Measurements from ENCODE around the gene SLC38A9.

The SLC38A9 gene

GRCh38 chr5:55599148-55600050 is 112.7 kb downstream of the SLC38A9 start:
- Histone ChIP-seq H3K9me2 (replicated peaks; ENCODE audit: insufficient read depth, low read length) (no peaks in the 10 kb centered on the region), H3K4me1 (ENCODE audit: low read length) (peaks cover 23% of the 10 kb centered on the region), H3K79me2 (ENCODE audit: low read length) (no peaks in the 10 kb centered on the region), H3K36me3 (replicated peaks; ENCODE audit: insufficient read depth, low read length) (no peaks in the 10 kb centered on the region), H3K4me3 (ENCODE audit: low read length) (no peak overlapping the region), H3K27ac (ENCODE audit: low read length) (no peak overlapping the region), H3K9ac (ENCODE audit: low read length) (no peak overlapping the region), H4K20me1 (ENCODE audit: insufficient read depth, low read length) (no peaks in the 10 kb centered on the region), H3K4me2 (ENCODE audit: low read depth, low read length) (no peak overlapping the region), H2AFZ (ENCODE audit: low read length) (no peak overlapping the region), H3F3A (ENCODE audit: insufficient read depth, low read length) (peaks cover 13% of the 10 kb centered on the region; the same call in 1 of the 2 replicates), H3K9me3 (replicated peaks; ENCODE audit: insufficient read depth, low read length) (no peaks in the 10 kb centered on the region), H3K27me3 (replicated peaks; ENCODE audit: insufficient read depth, low read length) (no peaks in the 10 kb centered on the region)
- TF ChIP-seq EZH2 (optimal IDR thresholded peaks at IDR 0.05; ENCODE audit: low read depth, low read length), result no peak
- no peak for DNase-seq

DNA sequence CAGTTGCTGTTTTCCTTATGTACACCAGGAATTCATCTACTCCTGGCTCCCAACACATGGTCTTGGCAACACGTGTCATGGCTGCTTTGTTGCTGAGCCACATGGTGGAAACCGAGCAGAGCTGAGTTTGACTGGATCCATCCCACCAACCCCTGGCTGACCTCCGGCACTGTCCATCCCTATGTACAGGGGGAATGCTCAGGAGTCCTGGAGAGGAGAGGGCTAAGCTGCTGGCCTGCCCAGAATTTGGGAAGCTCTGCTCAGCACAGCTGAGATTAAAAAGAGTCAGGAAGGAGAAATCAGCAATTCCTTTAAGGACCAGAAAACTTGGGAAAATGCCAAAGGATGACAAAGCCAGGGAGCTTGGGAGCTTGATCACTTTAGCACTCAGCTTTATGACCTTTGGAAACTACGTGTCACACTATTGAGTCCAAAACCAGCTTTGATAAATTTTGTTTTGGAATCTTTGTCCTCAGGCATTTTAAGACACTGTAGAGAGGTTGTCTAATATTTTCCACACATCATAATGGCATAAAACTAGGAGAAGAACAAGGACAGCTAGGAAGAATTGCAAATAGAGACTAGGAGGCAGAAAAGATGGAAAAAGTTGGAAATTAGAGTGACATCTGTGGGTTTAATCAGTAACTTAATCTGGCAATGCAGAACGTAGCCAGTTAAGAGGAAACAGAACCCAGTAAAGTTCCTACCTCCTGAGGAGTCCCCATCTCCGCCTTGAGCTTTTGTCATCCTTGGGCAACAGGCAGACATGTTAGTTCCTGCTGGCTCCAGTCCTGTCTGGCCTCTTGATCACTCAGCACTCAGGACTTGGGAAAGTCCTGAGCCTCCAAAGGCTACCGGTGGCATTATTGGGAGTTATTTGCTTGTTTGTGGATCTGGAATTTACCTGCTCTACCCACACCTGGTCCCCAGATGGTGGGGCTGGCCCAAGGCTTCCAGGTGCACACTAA is 114.8 kb downstream of the SLC38A9 start:
- DNase-seq, result no peak
- H3K27ac ChIP-seq (ENCODE audit: low read length), result no peak overlapping the region

DNA sequence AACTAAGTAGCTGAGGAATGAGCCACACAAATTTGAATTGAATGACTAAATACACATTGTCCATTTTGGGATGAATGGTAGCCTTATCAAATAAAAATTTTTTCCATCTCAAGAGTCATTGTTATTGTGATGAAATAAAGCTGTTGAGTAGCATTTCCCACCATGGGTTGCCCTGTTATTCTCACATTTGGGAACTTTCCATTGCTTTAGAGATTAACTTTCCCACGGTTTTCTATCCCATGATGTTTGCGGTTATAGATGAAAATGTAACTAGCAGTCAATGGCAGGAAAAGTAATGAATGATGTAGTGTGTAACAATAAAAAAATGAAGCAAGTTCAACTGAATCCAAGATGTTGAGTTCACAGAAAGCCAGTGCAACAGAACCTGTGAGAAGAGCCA is 117.5 kb downstream of the SLC38A9 start:
- no peak for DNase-seq
- H3K36me3 ChIP-seq (replicated peaks; ENCODE audit: insufficient read depth, low read length), result no peaks in the 10 kb centered on the region
- no peaks in the 10 kb centered on the region for H3K4me1 ChIP-seq (ENCODE audit: low read length)
- H3K4me2 ChIP-seq (ENCODE audit: low read depth, low read length), result no peak overlapping the region
- no peaks in the 10 kb centered on the region for H3K79me2 ChIP-seq (ENCODE audit: low read length)
- H3K9ac ChIP-seq (ENCODE audit: low read length), result no peak overlapping the region
- H3K4me3 ChIP-seq (ENCODE audit: low read length), result no peak overlapping the region
- H3K9me2 ChIP-seq (replicated peaks; ENCODE audit: insufficient read depth, low read length), result no peaks in the 10 kb centered on the region
- TF ChIP-seq CTCF (IDR thresholded peaks at IDR 0.05; ENCODE audit: low read length), result no peak
- TF ChIP-seq EZH2 (optimal IDR thresholded peaks at IDR 0.05; ENCODE audit: low read depth, low read length), result no peak
- TF ChIP-seq EZH2phosphoT487 (IDR thresholded peaks at IDR 0.05; ENCODE audit: low read length), result no peak
- no peaks in the 10 kb centered on the region for H3K27me3 ChIP-seq (replicated peaks; ENCODE audit: insufficient read depth, low read length)
- no peaks in the 10 kb centered on the region for H4K20me1 ChIP-seq (ENCODE audit: insufficient read depth, low read length)
- no peaks in the 10 kb centered on the region for H3K9me3 ChIP-seq (replicated peaks; ENCODE audit: insufficient read depth, low read length)
- no peak overlapping the region for H3K27ac ChIP-seq (ENCODE audit: low read length)
- H2AFZ ChIP-seq (ENCODE audit: low read length), result no peak overlapping the region
- H3F3A ChIP-seq (ENCODE audit: insufficient read depth, low read length), result no peaks in the 10 kb centered on the region

More for the DNA sequence above, 114.8 kb downstream of the SLC38A9 start:
- no peaks in the 10 kb centered on the region for H3K36me3 ChIP-seq (replicated peaks; ENCODE audit: insufficient read depth, low read length)
- no peaks in the 10 kb centered on the region for H3K27me3 ChIP-seq (replicated peaks; ENCODE audit: insufficient read depth, low read length)
- no peak for TF ChIP-seq CTCF (IDR thresholded peaks at IDR 0.05; ENCODE audit: low read length)
- no peak for TF ChIP-seq EZH2phosphoT487 (IDR thresholded peaks at IDR 0.05; ENCODE audit: low read length)
- TF ChIP-seq EZH2 (optimal IDR thresholded peaks at IDR 0.05; ENCODE audit: low read depth, low read length), result no peak
- H3F3A ChIP-seq (ENCODE audit: insufficient read depth, low read length), result peaks cover 13% of the 10 kb centered on the region; the same call in 1 of the 2 replicates
- no peak overlapping the region for H3K4me2 ChIP-seq (ENCODE audit: low read depth, low read length)
- no peaks in the 10 kb centered on the region for H4K20me1 ChIP-seq (ENCODE audit: insufficient read depth, low read length)
- H3K4me1 ChIP-seq (ENCODE audit: low read length), result peaks cover 20% of the 10 kb centered on the region
- no peak overlapping the region for H2AFZ ChIP-seq (ENCODE audit: low read length)
- H3K9me3 ChIP-seq (replicated peaks; ENCODE audit: insufficient read depth, low read length), result no peaks in the 10 kb centered on the region
- H3K4me3 ChIP-seq (ENCODE audit: low read length), result no peak overlapping the region
- no peak overlapping the region for H3K9ac ChIP-seq (ENCODE audit: low read length)
- no peaks in the 10 kb centered on the region for H3K79me2 ChIP-seq (ENCODE audit: low read length)
- H3K9me2 ChIP-seq (replicated peaks; ENCODE audit: insufficient read depth, low read length), result no peaks in the 10 kb centered on the region
